ENCODE results near the gene FGF12.

DNA sequence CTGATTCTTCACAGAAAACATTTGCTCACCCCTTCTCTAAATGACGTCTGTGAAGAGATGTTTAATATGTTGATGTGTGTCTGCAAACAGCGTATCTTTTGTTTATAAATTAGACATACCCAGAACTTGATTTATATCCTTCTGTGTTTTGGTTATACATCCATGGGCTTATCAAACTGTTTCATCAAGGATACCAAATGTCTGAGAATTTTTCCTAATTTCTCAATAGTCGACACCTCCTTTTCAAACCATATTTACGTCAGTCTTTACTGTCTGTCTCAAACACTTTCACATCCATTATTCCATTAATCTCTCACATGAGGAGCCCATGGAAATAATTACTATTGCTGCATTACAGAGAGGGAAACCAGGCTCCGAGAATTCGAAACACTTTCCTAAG, 85.4 kb downstream of the FGF12 start:
- TF ChIP-seq, protein P1, sequence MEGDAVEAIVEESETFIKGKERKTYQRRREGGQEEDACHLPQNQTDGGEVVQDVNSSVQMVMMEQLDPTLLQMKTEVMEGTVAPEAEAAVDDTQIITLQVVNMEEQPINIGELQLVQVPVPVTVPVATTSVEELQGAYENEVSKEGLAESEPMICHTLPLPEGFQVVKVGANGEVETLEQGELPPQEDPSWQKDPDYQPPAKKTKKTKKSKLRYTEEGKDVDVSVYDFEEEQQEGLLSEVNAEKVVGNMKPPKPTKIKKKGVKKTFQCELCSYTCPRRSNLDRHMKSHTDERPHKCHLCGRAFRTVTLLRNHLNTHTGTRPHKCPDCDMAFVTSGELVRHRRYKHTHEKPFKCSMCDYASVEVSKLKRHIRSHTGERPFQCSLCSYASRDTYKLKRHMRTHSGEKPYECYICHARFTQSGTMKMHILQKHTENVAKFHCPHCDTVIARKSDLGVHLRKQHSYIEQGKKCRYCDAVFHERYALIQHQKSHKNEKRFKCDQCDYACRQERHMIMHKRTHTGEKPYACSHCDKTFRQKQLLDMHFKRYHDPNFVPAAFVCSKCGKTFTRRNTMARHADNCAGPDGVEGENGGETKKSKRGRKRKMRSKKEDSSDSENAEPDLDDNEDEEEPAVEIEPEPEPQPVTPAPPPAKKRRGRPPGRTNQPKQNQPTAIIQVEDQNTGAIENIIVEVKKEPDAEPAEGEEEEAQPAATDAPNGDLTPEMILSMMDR (IDR thresholded peaks at IDR 0.05; ENCODE audit: insufficient read depth, low read length, poor library complexity, severe bottlenecking): no peak
- no peak for TF ChIP-seq EZH2phosphoT487 (conservative IDR thresholded peaks at IDR 0.05; ENCODE audit: low read length)

Measured in SU-DHL-6 (cell line).